H54 (cell line): ENCODE measurements around the gene GPRASP1.
"Not testable (repeated sequence)": the region's sequence is repeated elsewhere in the genome, so short reads cannot be mapped to it uniquely, and the experiment has no call there.

Experiments used
- DNase-seq: peaks from one replicate; pipeline ENCODE4 v3.0.0; 2011; ENCODE audit warnings: low spot score, mixed read lengths; ENCODE audit not compliant: insufficient read length
- FAIRE-seq: peaks from 3 replicates; lab custom pipeline; 2011; peaks lifted over from hg19 to GRCh38; lab: Jason Lieb, UNC
- POLR2A ChIP-seq: IDR thresholded peaks from 2 replicates; pipeline ENCODE4 v1.6.1; 2011; ENCODE audit warnings: low read depth, mild to moderate bottlenecking, low read length

The GPRASP1 gene

DNA sequence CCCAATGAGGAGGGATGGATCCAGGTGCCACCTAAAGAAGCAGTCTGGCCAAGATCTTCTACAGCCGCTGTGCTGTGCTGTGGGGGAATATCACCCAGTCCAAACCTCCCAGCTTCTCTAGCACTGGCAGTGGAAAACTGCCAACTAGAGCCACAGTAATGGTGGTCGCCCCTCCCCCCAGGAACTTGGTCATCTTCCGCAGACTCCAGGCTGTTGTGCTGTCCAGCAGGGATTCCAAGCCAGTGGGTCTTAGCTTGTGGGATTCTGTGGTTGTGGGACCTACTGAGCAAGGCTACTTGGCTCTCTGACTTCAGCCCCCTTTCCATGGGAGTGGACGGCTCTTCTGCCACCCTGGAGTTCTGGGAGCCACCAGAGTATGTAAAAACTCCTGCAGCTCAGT lies 18.2 kb downstream of the GPRASP1 start:
- no peak for FAIRE-seq
- no peak for DNase-seq
- no peak for TF ChIP-seq POLR2A

DNA sequence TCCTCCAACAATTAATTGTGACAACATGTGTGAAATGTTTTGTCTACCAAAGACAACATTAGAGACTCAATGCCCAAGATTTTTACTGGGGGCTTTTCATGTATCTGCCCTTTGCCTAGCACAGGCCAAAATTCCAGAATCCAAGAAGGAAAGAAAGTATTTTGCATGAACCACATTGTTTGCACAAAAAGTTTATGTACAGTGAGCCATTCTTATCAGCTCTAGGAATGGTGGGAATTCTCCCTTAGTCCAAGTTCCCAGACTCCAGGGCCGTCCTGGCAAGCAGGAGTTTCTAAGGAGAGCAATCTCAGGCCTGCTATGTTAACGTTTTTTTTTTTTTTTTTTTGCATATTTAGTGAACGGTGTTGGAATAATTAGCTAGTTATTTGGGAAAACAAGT lies 21.6 kb downstream of the GPRASP1 start:
- no peak for TF ChIP-seq POLR2A
- DNase-seq (no peak), FAIRE-seq (no peak)

DNA sequence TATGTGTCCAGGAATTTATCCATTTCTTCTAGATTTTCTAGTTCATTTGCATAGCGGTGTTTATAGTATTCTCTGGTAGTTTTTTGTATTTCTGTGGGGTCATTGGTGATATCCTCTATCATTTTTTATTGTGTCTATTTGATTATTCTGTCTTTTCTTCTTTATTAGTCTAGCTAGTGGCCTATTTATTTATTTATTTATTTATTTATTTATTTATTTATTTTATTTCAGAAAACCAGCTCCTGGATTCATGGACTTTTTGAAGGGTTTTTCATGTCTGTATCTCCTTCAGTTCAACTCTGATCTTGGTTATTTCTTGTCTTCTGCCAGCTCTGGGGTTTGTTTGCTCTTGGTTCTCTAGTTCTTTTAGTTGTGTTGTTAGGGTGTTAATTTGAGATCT lies 26.2 kb downstream of the GPRASP1 start:
- FAIRE-seq, DNase-seq: not testable (repeated sequence)

DNA sequence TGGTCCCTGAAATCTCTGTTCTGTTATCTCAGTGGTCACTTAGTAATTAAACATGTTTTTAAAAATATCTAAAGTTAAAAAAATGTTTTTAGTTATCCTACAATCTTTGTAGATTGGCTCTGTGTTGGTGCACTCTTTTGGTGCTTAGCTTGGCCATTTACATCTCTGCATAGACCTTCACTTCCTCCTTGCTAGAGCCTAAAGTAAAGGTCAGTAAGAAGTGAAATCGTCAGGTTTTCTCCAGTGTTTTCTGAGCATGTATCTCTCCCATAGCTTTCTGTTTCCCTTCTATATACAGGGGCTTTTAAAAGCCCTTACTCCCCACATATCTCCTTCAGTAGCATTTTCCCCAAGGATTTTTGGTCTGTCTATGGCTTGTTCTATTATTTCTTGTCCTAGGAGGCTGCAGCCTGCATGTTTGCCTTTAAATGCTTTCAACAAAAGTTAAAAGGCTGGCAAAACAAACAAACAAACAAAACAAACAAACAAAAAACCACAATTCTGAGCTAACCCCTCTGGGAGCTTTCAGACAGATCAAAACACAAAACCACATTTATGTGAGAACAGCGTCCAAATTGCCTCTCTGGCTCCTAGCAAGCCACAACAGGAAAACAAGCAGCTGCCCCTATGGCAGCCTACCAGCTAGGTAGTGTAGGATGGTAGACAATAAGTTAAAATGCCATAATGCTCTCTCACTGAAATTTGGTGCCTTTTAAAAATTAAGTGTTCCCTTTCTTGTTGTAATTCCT lies 33.7 kb downstream of the GPRASP1 start:
- no peak for DNase-seq
- no peak for TF ChIP-seq POLR2A
- FAIRE-seq, result no peak

DNA sequence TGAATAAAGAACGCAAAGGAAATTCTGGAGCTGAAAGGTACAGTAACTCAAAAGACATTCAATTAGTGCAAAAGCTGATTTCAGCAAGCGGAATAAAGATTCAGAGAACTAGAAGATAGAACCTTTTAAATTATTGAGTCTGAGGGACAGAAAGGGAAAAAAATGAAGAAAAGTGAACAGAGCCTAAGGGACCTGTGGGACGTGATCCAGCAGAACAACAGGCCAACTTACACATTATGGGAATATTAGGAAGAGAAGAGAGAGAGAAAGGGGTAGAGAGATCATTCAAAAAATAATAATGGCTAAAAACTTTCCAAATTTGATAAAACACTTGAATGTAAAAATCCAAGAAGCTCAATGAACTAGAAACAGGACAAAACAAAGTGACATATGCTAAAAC lies 43.5 kb downstream of the GPRASP1 start:
- FAIRE-seq (no peak), DNase-seq (no peak)
- TF ChIP-seq POLR2A, result no peak

DNA sequence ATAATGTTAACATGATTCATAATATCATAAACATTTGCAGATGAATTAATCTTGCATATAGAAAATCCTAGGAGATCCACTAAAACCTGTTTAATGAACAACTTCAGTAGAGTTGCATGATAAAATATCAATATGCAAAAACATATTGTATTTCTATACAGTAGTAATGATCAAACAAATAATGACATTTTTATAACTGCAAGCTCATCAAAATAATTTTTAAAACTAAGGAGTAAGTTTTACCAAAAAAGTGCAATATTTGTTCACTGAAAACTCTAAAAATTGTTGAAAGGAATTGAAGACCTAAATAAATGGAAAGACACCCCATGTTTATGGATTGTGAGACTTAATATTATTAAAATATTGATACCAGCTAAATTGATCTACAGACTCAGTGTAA lies 45.0 kb downstream of the GPRASP1 start:
- DNase-seq (no peak), FAIRE-seq (no peak)
- TF ChIP-seq POLR2A, result no peak

DNA sequence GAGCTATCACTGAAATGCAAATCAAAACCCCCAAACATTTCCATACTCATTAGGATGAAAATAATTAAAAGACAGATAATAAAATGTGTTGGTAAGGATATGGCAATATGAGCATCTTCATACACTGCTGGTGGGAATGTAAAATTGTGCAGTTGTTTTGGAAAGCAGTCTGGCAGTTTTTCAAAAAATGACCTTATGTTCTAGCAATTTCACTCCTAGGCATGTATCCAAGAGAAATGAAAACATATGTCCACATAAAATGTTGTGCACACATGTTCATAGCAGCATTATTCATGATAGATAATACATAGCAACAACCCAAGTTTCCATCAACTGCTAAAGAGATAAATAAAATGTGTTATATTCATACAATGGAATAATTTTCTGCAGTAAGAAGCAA lies 46.2 kb downstream of the GPRASP1 start:
- DNase-seq, result no peak
- no peak for FAIRE-seq
- TF ChIP-seq POLR2A, result no peak
